ENCODE measurements around the gene SLC35E2B. TPM values are rescaled to one million over a fixed set of nuclear protein-coding genes. Genes with fewer than 3 reads are reported as not detected.
"Not testable (repeated sequence)": the region's sequence is repeated elsewhere in the genome, so short reads cannot be mapped to it uniquely, and the experiment has no call there.

Gene SLC35E2B
- total RNA-seq, 1 experiment from 2014 or later: 18.1 TPM

DNA sequence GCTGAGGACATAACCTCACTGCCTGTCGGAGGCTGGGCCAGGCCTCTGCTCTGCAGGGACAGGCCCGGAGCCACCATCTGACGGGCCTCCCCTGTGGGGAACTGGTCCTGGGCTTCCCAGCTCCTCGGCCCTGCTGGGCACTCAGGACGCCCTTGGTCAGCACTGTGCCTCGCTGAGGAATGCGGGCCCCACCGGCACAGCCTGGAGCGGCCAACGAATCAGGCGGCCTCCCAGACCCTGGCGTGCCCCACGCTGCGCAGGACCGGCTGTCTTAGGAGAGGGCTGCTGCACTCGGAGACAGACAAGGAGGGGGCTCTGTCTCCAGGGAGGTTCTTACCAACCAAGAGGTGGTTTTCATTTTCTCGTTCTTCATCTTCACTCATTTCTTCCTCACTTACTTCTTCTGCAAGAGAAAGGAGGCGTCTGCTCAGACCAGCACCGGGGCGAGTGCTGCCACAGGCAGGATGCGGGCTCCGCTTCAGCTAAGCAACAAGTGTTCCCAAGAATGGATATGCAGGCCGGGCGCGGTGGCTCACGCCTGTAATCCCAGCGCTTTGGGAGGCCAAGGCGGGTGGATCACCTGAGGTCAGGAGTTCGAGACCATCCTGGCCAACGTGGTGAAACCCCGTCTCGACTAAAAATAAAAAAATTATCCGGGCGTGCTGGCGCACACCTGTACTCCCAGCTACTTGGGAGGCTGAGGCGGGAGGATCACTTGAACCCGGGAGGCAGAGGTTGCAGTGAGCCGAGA, 51.7 kb downstream of the SLC35E2B start:
- not testable (repeated sequence) for DNase-seq (ENCODE audit: low read depth)

DNA sequence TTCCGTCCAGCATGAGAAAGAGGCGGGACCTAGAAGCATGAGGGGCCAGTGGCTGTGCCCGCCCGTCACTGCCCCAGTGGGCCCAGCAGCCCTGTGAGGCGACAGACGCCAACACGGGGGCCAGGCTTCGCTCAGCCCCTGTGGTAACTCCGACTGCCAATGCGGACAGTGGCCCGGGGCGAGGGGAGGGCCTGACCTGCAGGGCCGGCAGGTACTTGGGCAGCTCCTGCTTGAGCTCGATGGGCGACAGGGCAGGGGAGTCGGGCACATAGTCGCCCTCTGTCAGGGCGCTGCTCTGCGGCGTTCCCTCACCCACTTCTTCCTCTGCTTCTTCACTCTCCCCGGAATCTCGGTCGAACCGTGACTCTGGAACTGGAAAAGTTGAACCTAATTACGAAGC, 52.5 kb downstream of the SLC35E2B start:
- not testable (repeated sequence) for DNase-seq (ENCODE audit: low read depth)

- not testable (repeated sequence) for DNase-seq (ENCODE audit: low read depth)
Observed at GRCh38 chr1:1639368-1639767, 53.2 kb downstream of the SLC35E2B start.

GRCh38 chr1:1638528-1638927, 54.1 kb downstream of the SLC35E2B start:
- DNase-seq (ENCODE audit: low read depth): not testable (repeated sequence)

GRCh38 chr1:1637479-1637875, 55.1 kb downstream of the SLC35E2B start:
- not testable (repeated sequence) for DNase-seq (ENCODE audit: low read depth)

GRCh38 chr1:1636621-1637478, 55.7 kb downstream of the SLC35E2B start:
- DNase-seq (ENCODE audit: low read depth): not testable (repeated sequence)

- DNase-seq (ENCODE audit: low read depth): not testable (repeated sequence)
Observed at GRCh38 chr1:1634613-1635012, 58.0 kb downstream of the SLC35E2B start.

- not testable (repeated sequence) for DNase-seq (ENCODE audit: low read depth)
Observed at GRCh38 chr1:1633409-1633808, 59.2 kb downstream of the SLC35E2B start.

DNA sequence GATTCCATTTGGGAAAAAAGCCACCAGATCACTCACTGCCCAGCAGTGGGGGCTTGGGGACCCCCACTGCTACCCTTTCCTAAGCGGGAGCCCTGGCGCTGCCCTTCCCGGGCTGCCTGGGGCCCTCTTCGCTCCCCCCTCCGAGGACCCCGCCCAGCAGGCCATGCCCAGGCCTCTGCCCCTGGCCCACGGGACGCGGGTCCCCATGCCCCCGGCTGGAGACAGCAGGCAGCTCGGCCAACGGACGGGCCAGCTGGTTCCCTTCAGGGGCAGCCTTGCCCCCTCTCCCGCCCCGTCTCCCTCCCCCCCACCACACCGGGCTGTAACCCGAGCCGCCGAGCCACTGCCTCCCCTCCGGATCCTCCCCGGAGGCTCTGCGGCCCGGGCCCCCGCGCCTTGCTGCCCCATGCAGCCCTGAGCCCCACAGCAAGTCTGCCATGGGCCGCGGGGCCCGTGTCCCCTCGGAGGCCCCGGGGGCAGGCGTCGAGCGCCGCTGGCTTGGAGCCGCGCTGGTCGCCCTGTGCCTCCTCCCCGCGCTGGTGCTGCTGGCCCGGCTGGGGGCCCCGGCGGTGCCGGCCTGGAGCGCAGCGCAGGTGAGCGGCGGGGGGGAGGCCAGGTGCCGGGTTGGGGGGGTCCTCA, 60.7 kb downstream of the SLC35E2B start, which contains the start of gene MMP23B:
Gene MMP23B, plus strand, starts transcription at position 392 of the 639 bp plus-strand sequence. Its CDS starts 46 bp downstream, at position 438.
- DNase-seq (ENCODE audit: low read depth): no peak

GRCh38 chr1:1630965-1631781, 61.4 kb downstream of the SLC35E2B start:
- no peak for DNase-seq (ENCODE audit: low read depth)

DNA sequence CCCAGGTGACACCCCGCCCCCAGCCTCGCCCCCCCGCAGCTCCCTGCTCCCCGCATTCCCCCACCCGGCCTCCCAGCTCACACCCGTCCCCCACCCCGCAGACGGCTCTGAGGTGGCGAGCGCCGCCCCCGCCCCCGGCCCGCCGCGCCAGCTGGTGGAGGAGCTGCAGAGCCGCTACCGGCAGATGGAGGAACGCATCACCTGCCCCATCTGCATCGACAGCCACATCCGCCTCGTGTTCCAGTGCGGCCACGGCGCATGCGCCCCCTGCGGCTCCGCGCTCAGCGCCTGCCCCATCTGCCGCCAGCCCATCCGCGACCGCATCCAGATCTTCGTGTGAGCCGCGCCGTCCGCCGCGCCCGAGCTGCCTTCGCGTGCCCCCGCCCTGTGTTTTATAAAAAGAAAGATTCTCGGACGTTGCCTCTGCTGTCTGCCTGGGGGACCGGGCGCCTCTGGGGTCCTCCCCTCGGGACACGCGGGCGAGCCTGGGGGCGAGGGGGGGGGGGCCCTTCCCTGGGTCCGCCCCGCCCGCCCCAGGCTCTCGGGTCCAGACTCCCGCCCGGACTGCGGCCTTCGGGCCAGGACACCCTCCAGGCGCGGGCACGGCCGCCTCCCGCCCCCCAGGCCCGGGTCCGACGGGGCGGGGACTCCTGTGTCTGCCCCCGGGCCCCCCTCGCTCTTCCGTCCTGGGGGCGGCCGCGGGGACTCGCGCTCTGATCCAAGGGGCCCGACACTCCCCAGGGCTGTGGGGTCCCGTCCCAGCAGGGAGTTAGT, 62.2 kb downstream of the SLC35E2B start:
- DNase-seq (ENCODE audit: low read depth): no peak

GRCh38 chr1:1629430-1630190, 63.0 kb downstream of the SLC35E2B start:
- DNase-seq (ENCODE audit: low read depth): no peak

GRCh38 chr1:1628754-1629429, 63.7 kb downstream of the SLC35E2B start:
- no peak for DNase-seq (ENCODE audit: low read depth)

DNA sequence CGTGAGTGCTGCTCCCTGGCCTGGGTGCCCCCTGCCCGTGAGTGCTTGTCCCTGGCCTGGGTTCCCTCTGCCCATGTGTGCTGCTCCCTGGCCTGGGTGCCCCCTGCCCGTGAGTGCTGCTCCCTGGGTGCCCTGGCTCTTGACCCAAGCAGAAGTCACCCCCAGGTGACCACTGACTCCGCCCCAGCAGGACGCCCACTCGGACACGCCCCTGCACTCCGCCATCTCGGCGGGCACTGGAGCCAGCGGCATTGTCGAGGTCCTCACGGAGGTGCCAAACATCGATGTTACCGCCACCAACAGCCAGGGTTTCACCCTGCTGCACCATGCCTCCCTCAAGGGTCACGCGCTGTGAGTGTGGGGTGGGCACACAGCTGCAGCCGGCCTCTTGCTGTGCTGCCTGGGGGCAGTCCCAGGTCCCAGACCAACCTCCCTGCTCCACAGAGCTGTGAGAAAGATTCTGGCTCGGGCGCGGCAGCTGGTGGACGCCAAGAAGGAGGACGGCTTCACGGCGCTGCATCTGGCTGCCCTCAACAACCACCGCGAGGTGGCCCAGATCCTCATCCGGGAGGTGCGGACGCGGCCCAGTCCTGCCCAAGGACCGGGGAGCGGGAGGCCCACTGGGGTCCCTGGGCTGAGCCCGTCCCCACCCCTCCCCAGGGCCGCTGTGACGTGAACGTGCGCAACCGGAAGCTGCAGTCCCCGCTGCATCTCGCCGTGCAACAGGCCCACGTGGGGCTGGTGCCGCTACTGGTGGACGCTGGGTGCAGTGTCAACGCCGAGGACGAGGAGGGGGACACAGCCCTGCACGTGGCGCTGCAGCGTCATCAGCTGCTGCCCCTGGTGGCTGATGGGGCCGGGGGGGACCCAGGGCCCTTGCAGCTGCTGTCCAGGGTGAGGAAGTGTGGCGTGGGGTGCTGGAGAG, 64.5 kb downstream of the SLC35E2B start:
- DNase-seq (ENCODE audit: low read depth): no peak

DNA sequence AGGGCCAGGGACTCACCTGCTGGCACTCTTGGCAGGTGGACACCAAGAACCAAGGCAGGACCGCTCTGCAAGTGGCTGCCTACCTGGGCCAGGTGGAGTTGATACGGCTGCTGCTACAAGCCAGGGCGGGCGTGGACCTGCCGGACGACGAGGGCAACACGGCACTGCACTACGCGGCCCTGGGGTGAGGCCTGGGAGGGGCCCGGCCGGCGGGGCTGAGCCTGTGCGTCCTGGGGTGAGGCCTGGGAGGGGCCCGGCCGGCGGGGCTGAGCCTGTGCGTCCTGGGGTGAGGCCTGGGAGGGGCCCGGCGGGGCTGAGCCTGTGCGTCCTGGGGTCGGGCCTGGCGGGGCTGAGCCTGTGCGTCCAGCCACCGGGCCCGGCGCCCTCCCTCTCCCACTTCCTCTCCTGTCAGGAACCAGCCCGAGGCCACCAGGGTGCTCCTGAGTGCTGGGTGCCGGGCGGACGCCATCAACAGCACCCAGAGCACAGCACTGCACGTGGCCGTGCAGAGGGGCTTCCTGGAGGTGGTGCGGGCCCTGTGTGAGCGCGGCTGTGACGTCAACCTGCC, 65.2 kb downstream of the SLC35E2B start:
- DNase-seq (ENCODE audit: low read depth): no peak

GRCh38 chr1:1626207-1627141, 66.1 kb downstream of the SLC35E2B start:
- no peak for DNase-seq (ENCODE audit: low read depth)

All from HT1080 (cell line).